HFFc6 (cell line): ENCODE measurements around the gene CRTC3. TPM values are rescaled to one million over a fixed set of nuclear protein-coding genes. Genes with fewer than 3 reads are reported as not detected.

Experiments
- DNase-seq: peaks from one replicate; pipeline ENCODE4 v3.0.0-alpha.2; 2018
- H3K27ac Mint-ChIP-seq: 2 replicates; pipeline ENCODE4 v1.8.0; 2020; ENCODE audit warnings: mild to moderate bottlenecking, mixed read lengths
- H3K27me3 Mint-ChIP-seq: 2 replicates; pipeline ENCODE4 v1.8.0; 2021; ENCODE audit warnings: mild to moderate bottlenecking, moderate library complexity, mixed read lengths; ENCODE audit not compliant: insufficient read depth
- H3K36me3 Mint-ChIP-seq: 2 replicates; pipeline ENCODE4 v1.8.0; 2021; ENCODE audit warnings: low read depth, mixed read lengths
- H3K4me1 Mint-ChIP-seq: 2 replicates; pipeline ENCODE4 v1.8.0; 2020; ENCODE audit warnings: low read depth, mixed read lengths
- H3K4me3 Mint-ChIP-seq: 2 replicates; pipeline ENCODE4 v1.8.0; 2020; ENCODE audit warnings: mild to moderate bottlenecking, moderate library complexity, mixed read lengths
- H3K9me3 Mint-ChIP-seq: 2 replicates; pipeline ENCODE4 v1.8.0; 2020; ENCODE audit warnings: mild to moderate bottlenecking, mixed read lengths
- CTCF ChIP-seq: fragments of 200-600 bp; sonication (generic); IDR thresholded peaks from 2 replicates; pipeline ENCODE4 v1.5.0; 2021; ENCODE audit warnings: antibody characterized with exemption, mild to moderate bottlenecking
- total RNA-seq, 6 experiments: library from RNA; stranded (reverse); fragmentation: NEBNext Ultra II Directional; extraction: Animal tissue kit (Norgen Biotek cat#: 25700); gene quantifications; 2 replicates in 1 of 6; 3 replicates in 5 of 6; pipeline ENCODE4 v1.2.3, GENCODE V29; 2021

Gene CRTC3
- total RNA-seq, 6 experiments from 2014 or later: 21.5 to 24.3 (median 23.5) TPM

GRCh38 chr15:90593499-90594158 is 63.9 kb downstream of the CRTC3 start:
- no peak overlapping the region for H3K4me3 Mint-ChIP-seq

GRCh38 chr15:90594301-90594738 is 64.6 kb downstream of the CRTC3 start:
- Mint-ChIP-seq H3K27me3 (no peaks in the 10 kb centered on the region; the same call in 1 of the 2 replicates), H3K9me3 (no peaks in the 10 kb centered on the region), H3K36me3 (peaks cover 13% of the 10 kb centered on the region), H3K27ac (no peak overlapping the region), H3K4me3 (no peak overlapping the region), H3K4me1 (peaks cover 53% of the 10 kb centered on the region)
- TF ChIP-seq CTCF: no peak
- no peak for DNase-seq

More at GRCh38 chr15:90593499-90594158, 63.9 kb downstream of the CRTC3 start:
- Mint-ChIP-seq H3K36me3 (peaks cover 12% of the 10 kb centered on the region), H3K9me3 (no peaks in the 10 kb centered on the region), H3K27me3 (no peaks in the 10 kb centered on the region; the same call in 1 of the 2 replicates), H3K4me1 (peaks cover 53% of the 10 kb centered on the region), H3K27ac (peak overlapping the region; percentile 66)
- no peak for DNase-seq
- no peak for TF ChIP-seq CTCF

GRCh38 chr15:90595763-90596155 is 66.0 kb downstream of the CRTC3 start:
- no peak for DNase-seq
- Mint-ChIP-seq H3K4me3 (no peak overlapping the region), H3K36me3 (peaks cover 8% of the 10 kb centered on the region; the same call in 1 of the 2 replicates), H3K27ac (peak overlapping the region; percentile 32; the same call in 1 of the 2 replicates), H3K27me3 (no peaks in the 10 kb centered on the region), H3K4me1 (peaks cover 48% of the 10 kb centered on the region), H3K9me3 (no peaks in the 10 kb centered on the region)
- no peak for TF ChIP-seq CTCF

- DNase-seq: no peak
- peaks cover 11% of the 10 kb centered on the region; the same call in 1 of the 2 replicates for H3K36me3 Mint-ChIP-seq
- TF ChIP-seq CTCF: no peak
- H3K27me3 Mint-ChIP-seq: no peaks in the 10 kb centered on the region; the same call in 1 of the 2 replicates
- H3K9me3 Mint-ChIP-seq: no peaks in the 10 kb centered on the region
- H3K4me1 Mint-ChIP-seq: peaks cover 40% of the 10 kb centered on the region
- no peak overlapping the region for H3K4me3 Mint-ChIP-seq
- no peak overlapping the region; the same call in 1 of the 2 replicates for H3K27ac Mint-ChIP-seq
Observed at GRCh38 chr15:90596943-90597342, 67.2 kb downstream of the CRTC3 start.

GRCh38 chr15:90597577-90597976 is 67.9 kb downstream of the CRTC3 start:
- Mint-ChIP-seq H3K27me3 (peaks cover under 1% of the 10 kb centered on the region; the same call in 1 of the 2 replicates), H3K27ac (0 out of 2 replicates have a peak overlapping the region, but pooled peaks have one; percentile 2), H3K9me3 (no peaks in the 10 kb centered on the region), H3K4me1 (peaks cover 34% of the 10 kb centered on the region), H3K36me3 (peaks cover 16% of the 10 kb centered on the region; the same call in 1 of the 2 replicates), H3K4me3 (no peak overlapping the region)
- TF ChIP-seq CTCF: no peak
- DNase-seq: no peak
